H1 (cell line): ENCODE data around the gene THOC6. TPM values are rescaled to one million over a fixed set of nuclear protein-coding genes. Genes with fewer than 3 reads are reported as not detected.

ENCODE experiments used
- CTCF ChIA-PET: fragments of 300-600 bp; sonication (Branson Sonifier 250); formaldehyde crosslinking; loops from one replicate; lab custom pipeline; 2021; ENCODE audit not compliant: partially characterized antibody; lab: Charles Lee
- POLR2A ChIA-PET: fragments of 300-600 bp; sonication (Branson Sonifier 250); formaldehyde crosslinking; loops from one replicate; lab custom pipeline; 2021; ENCODE audit warnings: inconsistent platforms; ENCODE audit not compliant: partially characterized antibody; lab: Charles Lee
- DNase-seq, 2 experiments: peaks; one replicate each; pipeline versions ENCODE4 v3.0.0 to v3.0.0-alpha.2; 2010 to 2022; ENCODE audit warnings: low spot score in 2 of 2, low read depth in 1 of 2, mixed read lengths in 1 of 2
- FAIRE-seq: peaks from 2 replicates; lab custom pipeline; 2011; peaks lifted over from hg19 to GRCh38; lab: Jason Lieb, UNC
- H2AFZ ChIP-seq: 2 replicates; pipeline ENCODE4 v1.8.1; 2012; ENCODE audit warnings: low read length, inconsistent platforms
- H2AK5ac ChIP-seq: 2 replicates; pipeline ENCODE4 v1.6.1; 2013; ENCODE audit warnings: low read depth, low read length
- H2BK120ac ChIP-seq: replicated peaks from 2 replicates; pipeline ENCODE3; 2013; ENCODE audit warnings: low read depth, low read length, inconsistent platforms
- H2BK12ac ChIP-seq: 2 replicates; pipeline ENCODE4 v1.6.1; 2013; ENCODE audit warnings: low read depth, low read length
- H2BK15ac ChIP-seq: 2 replicates; pipeline ENCODE4 v1.6.1; 2013; ENCODE audit warnings: low read length
- H2BK20ac ChIP-seq: 2 replicates; pipeline ENCODE4 v1.6.1; 2013; ENCODE audit warnings: low read length
- H2BK5ac ChIP-seq: 2 replicates; pipeline ENCODE4 v1.6.1; 2013; ENCODE audit warnings: low read depth, low read length
- H3K14ac ChIP-seq: 2 replicates; pipeline ENCODE4 v1.6.1; 2013; ENCODE audit warnings: inconsistent platforms; ENCODE audit not compliant: insufficient read length
- H3K18ac ChIP-seq: 2 replicates; pipeline ENCODE4 v1.6.1; 2013; ENCODE audit warnings: low read length; ENCODE audit errors: extremely low read depth
- H3K23ac ChIP-seq: 2 replicates; pipeline ENCODE4 v1.6.1; 2013; ENCODE audit warnings: inconsistent platforms; ENCODE audit not compliant: insufficient read length
- H3K23me2 ChIP-seq: 2 replicates; pipeline ENCODE4 v1.6.1; 2013; ENCODE audit warnings: low read depth, low read length
- H3K27ac ChIP-seq: 2 replicates; pipeline ENCODE4 v1.6.1; 2011; ENCODE audit warnings: low read depth, low read length, inconsistent platforms
- H3K27me3 ChIP-seq, 4 experiments: replicated peaks in 1 of 4; 1 replicate in 1 of 4; 2 replicates in 3 of 4; pipeline versions ENCODE4 v1.6.1 to v1.8.1; 2011 to 2013; ENCODE audit warnings: low read length in 3 of 4, mild to moderate bottlenecking in 3 of 4, inconsistent platforms in 2 of 4, mixed read lengths in 2 of 4, moderate library complexity in 1 of 4; ENCODE audit not compliant: control insufficient read depth in 3 of 4, insufficient read depth in 3 of 4; ENCODE audit errors: extremely low read depth in 1 of 4
- H3K36me3 ChIP-seq, 4 experiments: 2 replicates each; pipeline versions ENCODE4 v1.6.1 to v1.8.1; 2011 to 2013; ENCODE audit warnings: mild to moderate bottlenecking in 4 of 4, low read length in 3 of 4, moderate library complexity in 2 of 4, control low read depth in 1 of 4, inconsistent platforms in 1 of 4; ENCODE audit not compliant: insufficient read depth in 4 of 4, control insufficient read depth in 2 of 4
- H3K4ac ChIP-seq: replicated peaks from 2 replicates; pipeline ENCODE3; 2013; ENCODE audit warnings: low read length, low read depth, mixed read lengths, inconsistent platforms; ENCODE audit not compliant: insufficient read length
- H3K4me1 ChIP-seq, 4 experiments: replicated peaks in 1 of 4; 1 replicate in 1 of 4; 2 replicates in 3 of 4; pipeline versions ENCODE4 v1.6.1 to v1.8.1; 2011 to 2013; ENCODE audit warnings: low read length in 3 of 4, inconsistent platforms in 2 of 4, mixed read lengths in 1 of 4; ENCODE audit not compliant: insufficient read depth in 4 of 4, control insufficient read depth in 3 of 4
- H3K4me2 ChIP-seq, 2 experiments: 2 replicates each; pipeline versions ENCODE4 v1.6.1 to v1.8.1; 2011 to 2013; ENCODE audit warnings: low read depth in 2 of 2, low read length in 2 of 2, control low read depth in 1 of 2, inconsistent platforms in 1 of 2, mild to moderate bottlenecking in 1 of 2; ENCODE audit not compliant: insufficient read depth in 1 of 2
- H3K4me3 ChIP-seq, 4 experiments: fragments of 200-600, 300-600 bp in 1 of 4; sonication (generic), shearing (Covaris generic), sonication (Bioruptor Twin) in 1 of 4; 2 replicates each; pipeline versions ENCODE4 v1.5.1 to v1.8.1; 2011 to 2016; ENCODE audit warnings: low read length in 4 of 4, low read depth in 3 of 4, control low read depth in 2 of 4, inconsistent platforms in 2 of 4, mild to moderate bottlenecking in 2 of 4, mixed read lengths in 1 of 4, moderate library complexity in 1 of 4; ENCODE audit not compliant: insufficient read depth in 2 of 4; ENCODE audit errors: extremely low read depth in 1 of 4
- H3K56ac ChIP-seq: replicated peaks from 2 replicates; pipeline ENCODE3; 2013; ENCODE audit warnings: low read depth, mild to moderate bottlenecking, mixed read lengths, low read length, inconsistent platforms; ENCODE audit not compliant: insufficient read length
- H3K79me1 ChIP-seq: 2 replicates; pipeline ENCODE4 v1.6.1; 2013; ENCODE audit warnings: low read depth, low read length, control low read depth
- H3K79me2 ChIP-seq, 2 experiments: 2 replicates each; pipeline versions ENCODE4 v1.6.1 to v1.8.1; 2012 to 2013; ENCODE audit warnings: low read length in 2 of 2, mild to moderate bottlenecking in 2 of 2, inconsistent platforms in 1 of 2; ENCODE audit not compliant: insufficient read depth in 2 of 2, control insufficient read depth in 1 of 2
- H3K9ac ChIP-seq, 4 experiments: replicated peaks in 1 of 4; 1 replicate in 1 of 4; 2 replicates in 3 of 4; pipeline versions ENCODE4 v1.6.1 to v1.8.1; 2011 to 2013; ENCODE audit warnings: low read depth in 3 of 4, low read length in 3 of 4, control low read depth in 2 of 4, mild to moderate bottlenecking in 2 of 4, moderate library complexity in 2 of 4, inconsistent platforms in 1 of 4; ENCODE audit errors: extremely low read depth in 1 of 4
- H3K9me3 ChIP-seq, 2 experiments: 2 replicates each; pipeline versions ENCODE4 v1.6.1 to v1.8.1; 2012 to 2013; ENCODE audit warnings: mild to moderate bottlenecking in 2 of 2, moderate library complexity in 2 of 2, control low read depth in 1 of 2, inconsistent platforms in 1 of 2, low read depth in 1 of 2, low read length in 1 of 2, mixed read lengths in 1 of 2; ENCODE audit not compliant: insufficient read depth in 2 of 2
- H4K20me1 ChIP-seq, 2 experiments: replicated peaks in 1 of 2; 2 replicates each; pipeline versions ENCODE3 to v1.8.1; 2011 to 2013; ENCODE audit warnings: inconsistent platforms in 2 of 2, low read length in 2 of 2, mild to moderate bottlenecking in 1 of 2; ENCODE audit not compliant: insufficient read depth in 2 of 2, control insufficient read depth in 1 of 2
- H4K5ac ChIP-seq: 2 replicates; pipeline ENCODE4 v1.6.1; 2013; ENCODE audit warnings: low read length, low read depth, mixed read lengths, inconsistent platforms; ENCODE audit not compliant: insufficient read length
- H4K8ac ChIP-seq: 2 replicates; pipeline ENCODE4 v1.8.0; 2013; ENCODE audit warnings: mild to moderate bottlenecking, moderate library complexity, low read length, inconsistent platforms; ENCODE audit not compliant: insufficient read depth; ENCODE audit errors: extremely low read depth
- H4K91ac ChIP-seq: replicated peaks from 2 replicates; pipeline ENCODE3; 2013; ENCODE audit warnings: low read length, mixed read lengths, inconsistent platforms; ENCODE audit not compliant: insufficient read length
- SIN3A ChIP-seq, 2 experiments: IDR thresholded peaks in 1 of 2; conservative IDR thresholded peaks in 1 of 2; 2 replicates each; pipeline ENCODE4 v1.6.1; 2011 to 2012; ENCODE audit warnings: low read length in 2 of 2, improper control_type of control experiment in 1 of 2, low read depth in 1 of 2, mild to moderate bottlenecking in 1 of 2
- WGBS, 2 experiments: shearing (Covaris generic) in 1 of 2; methylation state at CpG; one replicate each; pipeline versions ENCODE4 v1.1.6 to v1.1.7; 2013 to 2015; ENCODE audit warnings: low lambda C conversion rate in 2 of 2, mixed read lengths in 2 of 2, inconsistent platforms in 1 of 2, low coverage in 1 of 2, missing lambda C conversion rate in 1 of 2; ENCODE audit not compliant: insufficient replicate concordance in 2 of 2, insufficient coverage in 1 of 2, insufficient read length in 1 of 2; ENCODE audit errors: extremely low coverage in 1 of 2, missing lambda C conversion rate in 1 of 2; 5-methylcytosine and 5-hydroxymethylcytosine counted together
- polyA plus RNA-seq, 7 experiments: library from polyadenylated mRNA; depleted of rRNA in 3 of 7; stranded (reverse) in 5 of 7; unstranded in 2 of 7; fragments of >200 nt in 5 of 7; fragments of 200-250 nt in 2 of 7; gene quantifications; 1 replicate in 5 of 7; 2 replicates in 1 of 7; 4 replicates in 1 of 7; pipeline versions ENCODE4 v1.2.1 to v1.2.3, GENCODE V29; 2011 to 2013; ENCODE audit warnings: missing spikeins in 2 of 7, mixed read lengths in 2 of 7
- total RNA-seq: library from RNA; stranded (reverse); fragmentation: NEBNext Ultra II Directional; extraction: Animal tissue kit (Norgen Biotek cat#: 25700); gene quantifications from 2 replicates; pipeline ENCODE4 v1.2.1, GENCODE V29; 2021
- TF ChIP-seq, protein P1 (sequence below): IDR thresholded peaks from 2 replicates; pipeline ENCODE4 v1.6.1; 2012; ENCODE audit warnings: inconsistent platforms
- TF ChIP-seq, protein P2 (sequence below): IDR thresholded peaks from 2 replicates; pipeline ENCODE4 v1.6.1; 2012; ENCODE audit warnings: inconsistent platforms

THOC6 gene
- total and polyA plus RNA-seq, 2 of the 8 experiments (the other 6 are each of a cell fraction or from before 2014, with no cell fraction given), result 78.5 to 111 TPM

DNA sequence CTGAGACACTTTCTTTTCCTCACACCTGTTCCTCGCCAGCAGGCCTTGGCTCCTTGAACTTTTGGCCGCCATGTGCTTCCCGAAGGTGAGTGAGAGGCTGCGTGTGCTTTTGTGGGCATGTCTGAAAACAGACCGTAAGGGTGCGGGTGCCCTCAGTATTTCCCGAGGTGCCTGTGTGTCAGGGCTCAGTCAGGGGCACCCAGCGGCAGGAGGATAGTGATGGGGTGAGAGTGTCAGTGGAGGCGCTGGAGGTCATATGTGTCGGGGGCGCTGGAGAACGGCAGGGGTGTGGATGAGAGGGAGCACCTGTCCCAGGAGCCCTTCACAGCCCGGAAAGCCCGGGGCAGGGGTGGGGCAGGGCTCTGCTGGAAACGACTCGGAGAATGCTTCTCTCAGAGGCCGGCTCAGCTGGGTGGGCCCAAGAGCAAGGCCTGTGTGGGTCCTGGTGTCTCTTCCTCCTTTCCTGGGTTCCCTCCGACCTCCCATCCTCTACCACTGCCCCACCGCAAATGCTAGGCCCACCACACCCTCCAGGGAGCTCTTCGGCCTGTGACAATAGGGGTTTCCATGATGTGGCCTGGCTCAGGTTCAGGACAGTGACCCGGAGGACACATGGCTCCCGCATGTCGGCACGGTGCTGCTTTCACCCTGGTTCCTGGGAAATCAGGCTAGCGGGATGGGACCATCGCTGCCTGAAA lies 42.1 kb downstream of the THOC6 start:
- Histone ChIP-seq H2AFZ (no peak overlapping the region), H3K4me3 (no peak overlapping the region)
- TF ChIP-seq, protein P1, sequence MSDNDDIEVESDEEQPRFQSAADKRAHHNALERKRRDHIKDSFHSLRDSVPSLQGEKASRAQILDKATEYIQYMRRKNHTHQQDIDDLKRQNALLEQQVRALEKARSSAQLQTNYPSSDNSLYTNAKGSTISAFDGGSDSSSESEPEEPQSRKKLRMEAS, result peak; percentile 68
- TF ChIP-seq, protein P2, sequence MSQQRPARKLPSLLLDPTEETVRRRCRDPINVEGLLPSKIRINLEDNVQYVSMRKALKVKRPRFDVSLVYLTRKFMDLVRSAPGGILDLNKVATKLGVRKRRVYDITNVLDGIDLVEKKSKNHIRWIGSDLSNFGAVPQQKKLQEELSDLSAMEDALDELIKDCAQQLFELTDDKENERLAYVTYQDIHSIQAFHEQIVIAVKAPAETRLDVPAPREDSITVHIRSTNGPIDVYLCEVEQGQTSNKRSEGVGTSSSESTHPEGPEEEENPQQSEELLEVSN, result peak; percentile 68
- TF ChIP-seq SIN3A (conservative IDR thresholded peaks at IDR 0.05 in 1 of 2, IDR thresholded peaks at IDR 0.05 in 1 of 2; ENCODE audit: low read depth in 1 of 2, low read length in 2 of 2), result no peak

More for the DNA sequence above, 42.1 kb downstream of the THOC6 start:
- Histone ChIP-seq H2BK20ac (0 out of 2 replicates have a peak overlapping the region, but pooled peaks have one; percentile 32), H3K18ac (no peak overlapping the region), H3K4me2 (no peak overlapping the region), H3K79me2 (no peaks in the 10 kb centered on the region), H2BK120ac (no peak overlapping the region), H3K23me2 (no peaks in the 10 kb centered on the region), H3K56ac (no peak overlapping the region), H2AK5ac (no peak overlapping the region), H3K4ac (no peak overlapping the region), H2BK12ac (peak overlapping the region; percentile 94; the same call in 1 of the 2 replicates), H3K4me1 (peaks cover 0 to 4% (median 1%) of the 10 kb centered on the region in 4 experiments; a peak in 2 of 7 replicates), H2BK15ac (0 out of 2 replicates have a peak overlapping the region, but pooled peaks have one; percentile 67), H2BK5ac (peak overlapping the region; percentile 44; the same call in 1 of the 2 replicates), H3K36me3 (no peaks in the 10 kb centered on the region), H4K91ac (no peak overlapping the region), H4K8ac (no peak overlapping the region), H3K14ac (no peak overlapping the region), H3K27me3 (no peaks in the 10 kb centered on the region), H3K23ac (no peak overlapping the region), H3K27ac (peak overlapping the region; percentile 23; the same call in 1 of the 2 replicates), H3K9me3 (no peaks in the 10 kb centered on the region), H4K20me1 (no peaks in the 10 kb centered on the region), H4K5ac (no peak overlapping the region), H3K79me1 (no peaks in the 10 kb centered on the region), H3K9ac (no peak overlapping the region)
- ChIA-PET CTCF (interaction anchor here (1.0 to 2.8 kb wide), 9 partner anchors 10 to 64 kb away, joined by 3 to 14 read pairs (median 5); no protein-coding TSS in a partner anchor), POLR2A (interaction anchor here (1.1 to 12.7 kb wide), 9 partner anchors 9 to 81 kb away, joined by 3 to 140 read pairs (median 4); partner anchors contain the start of genes CLDN9, ZNF205 and ZSCAN10)
- FAIRE-seq (no peak), DNase-seq (no peak)
- 92% methylated on average over 22 of the region's 26 CpGs; no CpG with 5 or more reads in 1 of the 2 experiments for WGBS, 2 experiments
